Putamen (tissue), 1 donor: Measurements from ENCODE around the gene INSR.
"Not testable (repeated sequence)": the region's sequence is repeated elsewhere in the genome, so short reads cannot be mapped to it uniquely, and the experiment has no call there.

Experiments
- DNase-seq: peaks from one replicate; pipeline ENCODE4 v3.0.0-alpha.2; 2016; ENCODE audit warnings: low spot score

Gene INSR

GRCh38 chr19:7195046-7195445 is 99.2 kb downstream of the INSR start:
- DNase-seq = no peak

GRCh38 chr19:7194566-7194965 is 99.6 kb downstream of the INSR start:
- no peak for DNase-seq

GRCh38 chr19:7191946-7192691 is 102.1 kb downstream of the INSR start:
- no peak for DNase-seq

- no peak for DNase-seq
Observed at GRCh38 chr19:7188698-7189629, 105.2 kb downstream of the INSR start.

GRCh38 chr19:7187605-7188339 is 106.4 kb downstream of the INSR start:
- no peak for DNase-seq

- no peak for DNase-seq
Observed at GRCh38 chr19:7182489-7182888, 111.7 kb downstream of the INSR start.

GRCh38 chr19:7179917-7180306 is 114.3 kb downstream of the INSR start:
- DNase-seq = no peak

GRCh38 chr19:7177926-7178325 is 116.3 kb downstream of the INSR start:
- DNase-seq = no peak

- no peak for DNase-seq
Observed at GRCh38 chr19:7176792-7177191, 117.4 kb downstream of the INSR start.

- no peak for DNase-seq
Observed at GRCh38 chr19:7172794-7173193, 121.4 kb downstream of the INSR start.

GRCh38 chr19:7170983-7171382 is 123.2 kb downstream of the INSR start:
- no peak for DNase-seq

- DNase-seq = no peak
Observed at GRCh38 chr19:7168941-7169340, 125.3 kb downstream of the INSR start.

GRCh38 chr19:7161292-7161691 is 132.9 kb downstream of the INSR start:
- DNase-seq = no peak

- DNase-seq = no peak
Observed at GRCh38 chr19:7159105-7159933, 134.9 kb downstream of the INSR start.

- no peak for DNase-seq
Observed at GRCh38 chr19:7153022-7153421, 141.2 kb downstream of the INSR start.

- DNase-seq = no peak
Observed at GRCh38 chr19:7152568-7152967, 141.6 kb downstream of the INSR start.

GRCh38 chr19:7149956-7150705 is 144.1 kb downstream of the INSR start:
- no peak for DNase-seq

GRCh38 chr19:7147119-7147675 is 147.0 kb downstream of the INSR start:
- DNase-seq = not testable (repeated sequence)

GRCh38 chr19:7146086-7146485 is 148.1 kb downstream of the INSR start:
- DNase-seq = not testable (repeated sequence)

- no peak for DNase-seq
Observed at GRCh38 chr19:7145494-7145893, 148.7 kb downstream of the INSR start.
